ENCODE data around the gene KANSL1L. TPM values are rescaled to one million over a fixed set of nuclear protein-coding genes. Genes with fewer than 3 reads are reported as not detected.

KANSL1L gene
- total and polyA plus RNA-seq, 10 of the 15 experiments (the other 5 are each of a cell fraction or from before 2014, with no cell fraction given), result 1.2 to 9.5 (median 3.7) TPM

GRCh38 chr2:209993968-209994367 lies 177.2 kb downstream of the KANSL1L start:
- Histone ChIP-seq H3K4me2 (ENCODE audit: control insufficient read depth, insufficient read depth) (no peak overlapping the region), H3K4me1 (ENCODE audit: control insufficient read depth, insufficient read depth, low read length) (no peaks in the 10 kb centered on the region), H3K9me3 (replicated peaks; ENCODE audit: control insufficient read depth, insufficient read depth, low read length) (no peaks in the 10 kb centered on the region), H3K4me3 (no peak overlapping the region), H3K9ac (ENCODE audit: control insufficient read depth, insufficient read depth, low read length) (no peak overlapping the region), H2AFZ (ENCODE audit: control insufficient read depth, low read depth, low read length) (no peak overlapping the region), H3K27me3 (replicated peaks in 1 of 2; ENCODE audit: control insufficient read depth in 2 of 2, insufficient read depth in 2 of 2, low read length in 1 of 2) (peaks cover 0 to 2% of the 10 kb centered on the region in 2 experiments; a peak in 1 of 4 replicates), H4K20me1 (ENCODE audit: control insufficient read depth, insufficient read depth) (no peaks in the 10 kb centered on the region), H3K27ac (ENCODE audit: control insufficient read depth, insufficient read depth) (no peak overlapping the region), H3K79me2 (ENCODE audit: control insufficient read depth, insufficient read depth, low read length) (no peaks in the 10 kb centered on the region), H3K36me3 (ENCODE audit: control insufficient read depth in 2 of 2, insufficient read depth in 2 of 2, low read length in 1 of 2) (no peaks in the 10 kb centered on the region)
- no peak for ATAC-seq
- no peak for DNase-seq (ENCODE audit: low read depth, low spot score)
- ChIA-PET SMC1A (ENCODE audit: uncharacterized antibody, unreplicated experiment) (interaction anchor here (1.0 kb wide), 1 partner anchor 169 kb away, joined by 3 read pairs; no protein-coding TSS in a partner anchor), CTCF (interaction anchor here (0.8 to 2.6 kb wide), 3 partner anchors 16 to 205 kb away, joined by 3 to 11 read pairs (median 10); no protein-coding TSS in a partner anchor), RAD21 (ENCODE audit: unreplicated experiment) (no interaction called here), POLR2A (no interaction called here)
- FAIRE-seq, result no peak
- no peak for TF ChIP-seq ATF2 (IDR thresholded peaks at IDR 0.05; ENCODE audit: low read length)
- TF ChIP-seq HDAC6 (IDR thresholded peaks at IDR 0.05; ENCODE audit: unreplicated experiment), result no peak
- no peak for TF ChIP-seq SIN3A (IDR thresholded peaks at IDR 0.05; ENCODE audit: low read depth, low read length)
- no peak for TF ChIP-seq USF2 (IDR thresholded peaks at IDR 0.05; ENCODE audit: borderline replicate concordance, low read depth, low read length)
- no TSS peak for BruUV-seq (replicated peaks)
- in situ Hi-C loops (cut with MboI), result no loop called here
- WGBS (ENCODE audit: insufficient coverage, insufficient replicate concordance, low lambda C conversion rate, missing lambda C conversion rate), result 72% methylated on average over 8 of the region's 9 CpGs
- intact Hi-C loops (cut with micrococcal nuclease; ENCODE audit: unreplicated experiment), result no loop called here

GRCh38 chr2:209990838-209991237 lies 180.4 kb downstream of the KANSL1L start:
- Histone ChIP-seq H4K20me1 (ENCODE audit: control insufficient read depth, insufficient read depth) (no peaks in the 10 kb centered on the region), H3K9ac (ENCODE audit: control insufficient read depth, insufficient read depth, low read length) (no peak overlapping the region), H3K27ac (ENCODE audit: control insufficient read depth, insufficient read depth) (no peak overlapping the region), H3K4me3 (no peak overlapping the region), H3K4me2 (ENCODE audit: control insufficient read depth, insufficient read depth) (no peak overlapping the region), H2AFZ (ENCODE audit: control insufficient read depth, low read depth, low read length) (no peak overlapping the region), H3K4me1 (ENCODE audit: control insufficient read depth, insufficient read depth, low read length) (no peaks in the 10 kb centered on the region), H3K9me3 (replicated peaks; ENCODE audit: control insufficient read depth, insufficient read depth, low read length) (no peaks in the 10 kb centered on the region), H3K27me3 (replicated peaks in 1 of 2; ENCODE audit: control insufficient read depth in 2 of 2, insufficient read depth in 2 of 2, low read length in 1 of 2) (peaks cover 0 to 2% of the 10 kb centered on the region in 2 experiments; a peak in 1 of 4 replicates), H3K79me2 (ENCODE audit: control insufficient read depth, insufficient read depth, low read length) (no peaks in the 10 kb centered on the region), H3K36me3 (ENCODE audit: control insufficient read depth in 2 of 2, insufficient read depth in 2 of 2, low read length in 1 of 2) (no peaks in the 10 kb centered on the region)
- DNase-seq (ENCODE audit: low read depth, low spot score), result no peak
- BruUV-seq (replicated peaks), result no TSS peak
- CTCF ChIA-PET, result interaction anchor here (0.9 to 1.6 kb wide), 4 partner anchors 10 to 208 kb away, joined by 3 to 6 read pairs (median 3); no protein-coding TSS in a partner anchor
- POLR2A ChIA-PET, result no interaction called here
- intact Hi-C loops (cut with micrococcal nuclease; ENCODE audit: unreplicated experiment) (no loop called here), in situ Hi-C loops (cut with MboI) (no loop called here)
- WGBS (ENCODE audit: insufficient coverage, insufficient replicate concordance, low lambda C conversion rate, missing lambda C conversion rate), result 2% methylated on average over 2 of the region's 2 CpGs
- SMC1A ChIA-PET (ENCODE audit: uncharacterized antibody, unreplicated experiment), result interaction anchor here (2.4 kb wide), 1 partner anchor 13 kb away, joined by 11 read pairs; the partner anchor contains the start of gene RPE
- ATAC-seq, result no peak
- FAIRE-seq, result no peak
- RAD21 ChIA-PET (ENCODE audit: unreplicated experiment), result interaction anchor here (0.7 kb wide), 1 partner anchor 173 kb away, joined by 3 read pairs; no protein-coding TSS in a partner anchor
- no peak for TF ChIP-seq RELB (IDR thresholded peaks at IDR 0.05; ENCODE audit: low read depth)
- no peak for TF ChIP-seq CTCF (IDR thresholded peaks at IDR 0.05 in 2 of 3, conservative IDR thresholded peaks at IDR 0.05 in 1 of 3; ENCODE audit: control insufficient read depth in 2 of 3, extremely low read depth in 1 of 3, insufficient read depth in 1 of 3, low read depth in 3 of 3, low read length in 3 of 3)
- no peak for TF ChIP-seq CHD1 (IDR thresholded peaks at IDR 0.05; ENCODE audit: low read depth, low read length)
- no peak for TF ChIP-seq MTA2 (IDR thresholded peaks at IDR 0.05; ENCODE audit: low read depth)
- no peak for TF ChIP-seq SRF (IDR thresholded peaks at IDR 0.05; ENCODE audit: low read depth in 2 of 2, low read length in 2 of 2)
